ENCODE measurements around the gene KRT2. TPM values are rescaled to one million over a fixed set of nuclear protein-coding genes. Genes with fewer than 3 reads are reported as not detected.

Gene KRT2
- total and polyA plus RNA-seq, 2 of the 4 experiments (the other 2 are of a cell fraction), result not detected

GRCh38 chr12:52659951-52660350, 7.9 kb upstream of the KRT2 start:
- POLR2A ChIA-PET (ENCODE audit: unreplicated experiment), result no interaction called here
- H2BK120ac ChIP-seq (ENCODE audit: low read depth, low read length), result no peak overlapping the region
- no peaks in the 10 kb centered on the region for H3K9me1 ChIP-seq (ENCODE audit: insufficient read depth, low read length)
- intact Hi-C loops (cut with micrococcal nuclease), result no loop called here
- no peaks in the 10 kb centered on the region for H3K9me3 ChIP-seq (ENCODE audit: control insufficient read depth, insufficient read depth, low read length)
- TF ChIP-seq SMC3 (IDR thresholded peaks at IDR 0.05; ENCODE audit: low read depth, low read length) (no peak), MAFK (IDR thresholded peaks at IDR 0.05; ENCODE audit: low read depth, low read length) (no peak), RFX5 (IDR thresholded peaks at IDR 0.05; ENCODE audit: low read depth, low read length) (no peak), MAZ (IDR thresholded peaks at IDR 0.05; ENCODE audit: borderline replicate concordance, low read depth, low read length) (no peak), FOS (IDR thresholded peaks at IDR 0.05; ENCODE audit: low read depth, low read length) (no peak), RAD21 (IDR thresholded peaks at IDR 0.05; ENCODE audit: low read length) (no peak), ELK1 (IDR thresholded peaks at IDR 0.05; ENCODE audit: borderline replicate concordance, low read depth, low read length) (no peak), POLR2A (IDR thresholded peaks at IDR 0.05; ENCODE audit: low read depth, low read length) (no peak), MXI1 (IDR thresholded peaks at IDR 0.05; ENCODE audit: borderline replicate concordance, low read depth, low read length) (no peak), NFE2L2 (IDR thresholded peaks at IDR 0.05; ENCODE audit: low read depth, low read length) (no peak), BHLHE40 (IDR thresholded peaks at IDR 0.05; ENCODE audit: low read depth, low read length) (no peak), CTCF (conservative IDR thresholded peaks at IDR 0.05; ENCODE audit: low read depth, low read length) (no peak), RCOR1 (IDR thresholded peaks at IDR 0.05; ENCODE audit: insufficient replicate concordance, low read length) (no peak), USF2 (IDR thresholded peaks at IDR 0.05; ENCODE audit: low read depth, low read length) (no peak)
- no peak overlapping the region for H2AK5ac ChIP-seq (ENCODE audit: low read depth, low read length)
- no peak overlapping the region for H2AFZ ChIP-seq (replicated peaks; ENCODE audit: low read length, poor library complexity)
- no peaks in the 10 kb centered on the region for H4K20me1 ChIP-seq (ENCODE audit: insufficient read depth, low read length)
- no peak overlapping the region for H3K27ac ChIP-seq (ENCODE audit: insufficient read depth, low read length)
- no peak overlapping the region for H3K14ac ChIP-seq (replicated peaks; ENCODE audit: low read depth, low read length)
- ATAC-seq (ENCODE audit: low read depth) (no peak), DNase-seq (no peak)
- no peaks in the 10 kb centered on the region for H3K36me3 ChIP-seq (ENCODE audit: control insufficient read depth, insufficient read depth, low read length)
- no peak overlapping the region for H3K56ac ChIP-seq (ENCODE audit: extremely low read depth, insufficient read depth, low read length)
- no peak overlapping the region for H2BK5ac ChIP-seq (ENCODE audit: low read depth, low read length, poor library complexity, severe bottlenecking)
- dilution Hi-C loops (cut with HindIII; ENCODE audit: low sequenced_read_pairs, unreplicated experiment), result no loop called here
- CTCF ChIA-PET, result no interaction called here
- H3K4ac ChIP-seq (ENCODE audit: low read depth, low read length), result no peak overlapping the region
- no peak overlapping the region for H3K18ac ChIP-seq (ENCODE audit: low read depth, low read length)
- H3K9ac ChIP-seq (ENCODE audit: low read depth, low read length), result no peak overlapping the region
- in situ Hi-C loops (cut with MboI; ENCODE audit: low sequenced_read_pairs), result no loop called here
- no peak overlapping the region for H4K8ac ChIP-seq (ENCODE audit: low read depth in 2 of 2, low read length in 2 of 2)
- no peak overlapping the region for H3K23ac ChIP-seq (ENCODE audit: low read depth, low read length)
- H3K4me1 ChIP-seq (ENCODE audit: control insufficient read depth, insufficient read depth, low read length), result no peaks in the 10 kb centered on the region
- H2BK20ac ChIP-seq (ENCODE audit: low read depth, low read length), result no peak overlapping the region
- H3K4me3 ChIP-seq (ENCODE audit: insufficient read depth, low read depth, low read length), result no peak overlapping the region
- no TSS peak for BruUV-seq (replicated peaks)
- H3K27me3 ChIP-seq (ENCODE audit: control insufficient read depth, insufficient read depth, low read length), result peaks cover 20% of the 10 kb centered on the region
- H4K5ac ChIP-seq (ENCODE audit: low read depth, low read length), result no peak overlapping the region
- no peaks in the 10 kb centered on the region for H3K79me1 ChIP-seq (ENCODE audit: low read depth in 1 of 2, low read length in 2 of 2)
- H4K91ac ChIP-seq (ENCODE audit: insufficient read depth, low read depth, low read length), result no peak overlapping the region
- H3K4me2 ChIP-seq (ENCODE audit: low read depth, low read length), result no peak overlapping the region
- no CpG with 5 or more reads among the region's 4 CpGs for WGBS, 2 experiments (ENCODE audit: extremely low coverage in 2 of 2, insufficient read length in 1 of 2)
- peak overlapping the region; percentile 24 for H2AK9ac ChIP-seq (replicated peaks; ENCODE audit: low read depth, low read length, poor library complexity)
- H2BK15ac ChIP-seq (ENCODE audit: low read depth, low read length), result no peak overlapping the region

Data from IMR-90 (cell line).